Activated T-cell treated with anti-CD3 and anti-CD28 coated beads, Interleukin-2, amount 50 U/mL, for 4 hours (primary cell): Measurements from ENCODE around the gene ATP23. TPM values are rescaled to one million over a fixed set of nuclear protein-coding genes. Genes with fewer than 3 reads are reported as not detected.

ENCODE experiments used
- ATAC-seq, 2 donors: fragments of 200-7000 bp; cut with Tn5 transposase; one replicate each; pipeline ENCODE4 v1.10.0; 2021
- DNase-seq: peaks from one replicate; pipeline ENCODE4 v3.0.0-alpha.2; 2020
- H3K27me3 Mint-ChIP-seq: one replicate; pipeline ENCODE4 v1.8.0; 2021; ENCODE audit warnings: low read depth, mixed read lengths
- H3K36me3 Mint-ChIP-seq: one replicate; pipeline ENCODE4 v1.8.0; 2022; ENCODE audit warnings: mixed read lengths; ENCODE audit not compliant: insufficient read depth
- H3K4me1 Mint-ChIP-seq: one replicate; pipeline ENCODE4 v1.8.0; 2021; ENCODE audit warnings: low read depth, mixed read lengths
- H3K4me3 Mint-ChIP-seq: one replicate; pipeline ENCODE4 v1.8.0; 2021; ENCODE audit warnings: mild to moderate bottlenecking, moderate library complexity, mixed read lengths
- H3K9me3 Mint-ChIP-seq: one replicate; pipeline ENCODE4 v1.8.0; 2021; ENCODE audit warnings: mixed read lengths
- total RNA-seq, 3 donors: library from RNA; stranded (reverse); gene quantifications; one replicate each; pipeline ENCODE4 v1.2.1, GENCODE V29; 2021

Gene ATP23
- total RNA-seq, 3 donors from 2014 or later: 3.3 to 7.0 (median 5.9) TPM

DNA sequence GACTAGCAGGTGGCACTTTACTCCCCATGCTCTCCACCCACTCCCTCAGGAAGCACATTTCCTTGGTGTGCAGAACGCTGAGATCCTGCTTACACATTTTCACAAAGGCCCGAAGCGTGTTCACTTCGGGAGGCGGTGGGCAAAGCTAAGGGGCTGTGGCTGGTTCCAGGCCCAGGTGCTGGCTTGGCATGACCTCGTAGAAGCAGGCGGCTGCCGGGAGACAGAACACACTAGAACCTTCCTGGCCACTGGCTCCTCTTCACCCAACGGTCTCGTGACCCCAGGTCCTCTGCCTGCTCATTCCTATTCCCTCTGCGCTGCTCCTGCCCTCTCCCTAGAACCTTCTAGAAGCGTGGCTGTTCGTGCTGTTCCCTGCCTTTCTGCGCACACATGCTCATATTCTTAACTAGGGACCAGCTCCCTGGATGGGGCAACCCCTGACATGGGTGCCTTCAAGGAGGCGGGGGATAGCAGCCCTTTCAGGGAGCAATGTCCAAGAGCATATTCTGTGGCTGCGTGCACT is 43.3 kb downstream of the ATP23 start:
- Mint-ChIP-seq H3K36me3 (no peaks in the 10 kb centered on the region), H3K4me1 (no peaks in the 10 kb centered on the region), H3K27me3 (peaks cover 14% of the 10 kb centered on the region), H3K4me3 (no peak overlapping the region), H3K9me3 (no peaks in the 10 kb centered on the region)
- DNase-seq (no peak), ATAC-seq (no peak)

DNA sequence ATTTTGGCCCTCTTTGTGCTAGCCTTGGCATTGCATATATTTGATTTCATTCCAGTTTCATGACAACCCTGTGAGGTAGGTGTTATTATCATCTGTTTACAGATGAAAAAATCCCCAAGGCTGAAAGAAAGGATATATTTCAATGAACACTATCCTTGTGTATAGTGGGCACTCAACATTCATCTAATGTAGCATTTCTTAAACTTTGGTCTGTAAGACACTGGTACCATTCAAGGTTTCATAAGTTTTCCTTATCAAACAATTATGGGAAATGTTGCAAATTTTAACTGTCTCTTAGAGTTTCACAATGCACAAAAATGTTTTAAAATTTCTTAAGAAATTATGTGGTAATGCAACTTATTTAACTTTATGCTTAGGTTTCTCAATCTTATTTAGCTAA is 44.3 kb downstream of the ATP23 start:
- H3K4me1 Mint-ChIP-seq: no peaks in the 10 kb centered on the region
- peaks cover 8% of the 10 kb centered on the region for H3K27me3 Mint-ChIP-seq
- DNase-seq: no peak
- no peak overlapping the region for H3K4me3 Mint-ChIP-seq
- H3K9me3 Mint-ChIP-seq: no peaks in the 10 kb centered on the region
- ATAC-seq: no peak
- H3K36me3 Mint-ChIP-seq: no peaks in the 10 kb centered on the region

- Mint-ChIP-seq H3K4me3 (no peak overlapping the region), H3K36me3 (no peaks in the 10 kb centered on the region), H3K27me3 (peaks cover 3% of the 10 kb centered on the region), H3K9me3 (no peaks in the 10 kb centered on the region), H3K4me1 (no peaks in the 10 kb centered on the region)
- no peak for ATAC-seq
- DNase-seq: no peak
Measured at GRCh38 chr12:57989838-57990237, 48.5 kb downstream of the ATP23 start.

DNA sequence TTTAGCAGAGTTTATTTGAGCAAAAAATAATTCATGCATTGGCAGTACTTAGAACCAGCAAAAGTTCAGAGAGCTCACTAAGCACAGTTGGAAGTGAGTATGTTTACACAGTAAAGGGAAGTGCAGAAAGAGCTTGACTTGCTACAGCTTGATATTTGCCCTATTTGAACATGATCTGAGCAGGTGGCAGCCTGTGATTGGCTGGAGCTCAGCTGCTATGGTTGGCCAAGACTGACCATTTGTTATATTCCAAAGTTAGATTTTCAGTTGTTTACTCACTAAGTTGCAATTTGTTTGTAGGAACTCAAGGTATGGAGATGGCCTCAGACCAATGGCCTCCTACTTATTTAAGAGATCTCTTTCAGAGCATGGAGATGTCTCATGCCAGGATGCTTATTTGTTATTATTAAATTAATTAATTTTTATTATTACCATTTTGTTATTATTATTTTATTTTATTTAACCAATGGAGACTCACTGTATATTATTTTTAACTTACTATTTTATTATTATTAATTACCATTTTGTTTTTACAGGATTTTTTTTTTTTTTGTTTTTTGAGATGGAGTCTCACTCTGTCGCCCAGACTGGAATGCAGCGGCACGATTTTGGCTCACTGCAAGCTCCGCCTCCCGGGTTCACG is 49.0 kb downstream of the ATP23 start:
- no peaks in the 10 kb centered on the region for H3K4me1 Mint-ChIP-seq

GRCh38 chr12:57992001-57992400 is 50.6 kb downstream of the ATP23 start:
- ATAC-seq (no peak), DNase-seq (no peak)
- peaks cover 12% of the 10 kb centered on the region for H3K9me3 Mint-ChIP-seq
- no peaks in the 10 kb centered on the region for H3K36me3 Mint-ChIP-seq
- no peaks in the 10 kb centered on the region for H3K4me1 Mint-ChIP-seq
- H3K4me3 Mint-ChIP-seq: no peak overlapping the region
- peaks cover 2% of the 10 kb centered on the region for H3K27me3 Mint-ChIP-seq

More for the DNA sequence above, 49.0 kb downstream of the ATP23 start:
- no peaks in the 10 kb centered on the region for H3K9me3 Mint-ChIP-seq
- no peak for ATAC-seq
- H3K4me3 Mint-ChIP-seq: no peak overlapping the region
- DNase-seq: no peak
- peaks cover 3% of the 10 kb centered on the region for H3K27me3 Mint-ChIP-seq
- no peaks in the 10 kb centered on the region for H3K36me3 Mint-ChIP-seq

DNA sequence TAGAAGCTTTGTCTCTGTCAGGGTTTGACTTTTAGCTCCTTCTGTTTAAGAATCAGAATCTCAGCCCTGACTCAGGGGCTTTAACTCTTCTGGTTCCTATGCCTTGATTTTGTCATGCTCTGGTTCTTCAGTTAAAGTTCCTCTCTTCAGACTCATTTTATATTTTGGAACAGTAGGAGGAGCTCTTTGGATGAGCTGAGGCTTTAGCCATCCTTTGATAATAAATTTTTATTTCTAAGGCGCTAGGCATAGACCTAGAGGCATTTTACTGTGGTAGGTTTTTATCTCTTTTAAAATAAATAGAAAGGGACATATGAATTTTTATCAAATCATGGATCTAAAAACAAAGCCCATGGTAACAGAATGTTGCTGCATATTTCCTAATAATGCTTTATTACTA is 51.7 kb downstream of the ATP23 start:
- ATAC-seq (no peak), DNase-seq (no peak)
- H3K36me3 Mint-ChIP-seq: no peaks in the 10 kb centered on the region
- no peak overlapping the region for H3K4me3 Mint-ChIP-seq
- no peaks in the 10 kb centered on the region for H3K4me1 Mint-ChIP-seq
- H3K9me3 Mint-ChIP-seq: peaks cover 16% of the 10 kb centered on the region
- H3K27me3 Mint-ChIP-seq: peaks cover 2% of the 10 kb centered on the region

DNA sequence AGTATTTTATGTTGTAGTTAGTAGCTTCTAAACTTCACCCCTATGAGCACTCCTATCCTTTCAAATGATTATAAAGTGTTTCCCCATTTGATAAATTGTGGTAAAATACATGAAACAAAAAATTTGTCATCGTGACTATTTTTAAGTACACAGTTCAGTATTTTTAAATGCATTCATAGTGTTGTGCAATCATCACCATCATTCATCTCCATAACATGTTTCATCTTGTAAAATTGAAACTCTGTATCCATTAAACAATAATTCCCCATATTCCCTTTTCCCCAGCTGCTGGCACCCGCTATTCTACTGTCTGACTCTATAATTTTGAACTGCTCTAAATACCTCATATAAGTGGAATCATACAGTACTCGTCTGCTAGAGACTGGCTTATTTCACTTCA is 52.5 kb downstream of the ATP23 start:
- Mint-ChIP-seq H3K4me3 (no peak overlapping the region), H3K4me1 (no peaks in the 10 kb centered on the region), H3K36me3 (no peaks in the 10 kb centered on the region), H3K9me3 (peaks cover 16% of the 10 kb centered on the region), H3K27me3 (peaks cover 2% of the 10 kb centered on the region)
- DNase-seq: no peak
- no peak for ATAC-seq

DNA sequence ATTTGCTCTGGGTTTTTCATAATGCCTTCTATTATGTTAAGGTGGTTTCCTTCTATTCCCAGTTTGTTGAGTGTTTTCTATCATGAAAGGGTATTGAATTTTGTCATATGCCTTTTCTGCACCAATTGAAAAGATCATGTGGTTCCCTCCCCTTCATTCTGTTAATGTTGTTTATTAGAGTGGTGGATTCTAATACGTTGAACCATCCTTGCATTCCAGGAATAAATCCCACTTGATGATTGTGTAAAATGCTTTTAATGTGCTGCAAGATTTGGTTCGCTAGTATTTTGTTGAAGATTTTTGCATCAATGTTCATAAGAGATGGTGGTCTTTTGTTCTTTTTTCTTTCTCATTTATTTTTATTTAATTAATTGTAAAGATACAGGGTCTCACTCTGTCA is 55.2 kb downstream of the ATP23 start:
- Mint-ChIP-seq H3K27me3 (peaks cover 2% of the 10 kb centered on the region), H3K36me3 (no peaks in the 10 kb centered on the region)

DNA sequence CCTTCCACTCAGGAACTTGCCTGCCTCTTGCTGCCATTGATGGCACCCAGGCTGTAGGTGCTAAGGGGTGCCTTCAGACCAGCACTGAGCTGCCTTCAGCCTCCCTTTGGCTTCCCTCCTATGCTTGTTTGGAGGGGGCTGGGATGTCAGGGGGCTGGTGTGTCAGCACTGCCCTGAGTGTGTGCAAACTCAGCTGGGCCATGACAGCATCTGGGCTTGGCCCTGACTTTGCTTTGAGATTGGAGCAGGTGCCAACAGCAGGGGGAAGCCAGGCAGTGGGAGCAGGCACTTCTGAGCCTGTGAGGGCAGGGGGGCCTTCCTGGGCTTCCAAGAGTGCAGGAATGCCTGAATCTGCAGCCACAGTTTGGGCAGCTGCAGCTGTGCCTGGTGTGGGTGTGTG is 56.9 kb downstream of the ATP23 start:
- peaks cover 7% of the 10 kb centered on the region for H3K27me3 Mint-ChIP-seq
- H3K4me3 Mint-ChIP-seq: no peak overlapping the region
- ATAC-seq (no peak), DNase-seq (no peak)
- H3K4me1 Mint-ChIP-seq: no peaks in the 10 kb centered on the region
- no peaks in the 10 kb centered on the region for H3K36me3 Mint-ChIP-seq
- peaks cover 33% of the 10 kb centered on the region for H3K9me3 Mint-ChIP-seq

More for the DNA sequence above, 55.2 kb downstream of the ATP23 start:
- peaks cover 33% of the 10 kb centered on the region for H3K9me3 Mint-ChIP-seq
- ATAC-seq (no peak), DNase-seq (no peak)
- H3K4me3 Mint-ChIP-seq: no peak overlapping the region
- H3K4me1 Mint-ChIP-seq: no peaks in the 10 kb centered on the region

DNA sequence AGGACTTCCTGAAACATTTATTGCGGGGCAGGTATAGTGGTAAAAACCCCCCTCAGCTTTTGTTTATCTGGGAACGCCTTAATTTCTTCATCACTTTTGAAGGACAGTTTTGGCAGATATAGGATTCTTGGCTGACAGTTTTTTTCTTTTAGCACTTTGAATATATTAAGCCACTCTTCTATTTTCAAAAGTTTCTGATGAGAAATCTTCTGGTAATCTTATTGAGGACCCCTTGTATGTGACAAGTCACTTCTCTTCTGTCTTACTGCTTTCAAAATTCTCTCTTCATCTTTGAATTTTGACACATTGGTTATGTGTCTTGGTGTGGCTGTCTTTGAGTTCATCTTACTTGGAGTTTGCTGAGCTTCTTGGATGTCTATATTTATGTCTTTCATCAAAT is 59.1 kb downstream of the ATP23 start:
- peaks cover 14% of the 10 kb centered on the region for H3K27me3 Mint-ChIP-seq
- no peaks in the 10 kb centered on the region for H3K36me3 Mint-ChIP-seq
- DNase-seq: no peak

DNA sequence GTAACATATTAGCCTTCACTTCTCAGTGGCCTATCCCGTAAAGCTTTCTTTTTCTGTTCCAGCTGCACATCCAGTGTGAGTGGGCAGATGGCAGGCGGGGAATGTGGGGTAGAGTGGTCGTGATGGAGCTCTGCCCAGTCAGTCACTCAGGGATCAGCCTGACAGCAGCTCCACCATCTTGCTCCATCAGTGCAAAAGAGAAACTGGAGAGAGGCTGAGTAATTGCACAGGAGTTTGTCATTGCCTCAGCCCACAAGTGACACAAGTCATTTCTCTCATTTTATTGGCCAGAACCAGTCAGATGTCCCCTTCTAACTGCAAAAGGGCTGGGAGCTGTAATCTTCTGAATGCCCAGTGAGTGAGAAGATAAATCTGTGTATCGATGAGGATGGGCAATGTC is 66.5 kb downstream of the ATP23 start:
- H3K4me3 Mint-ChIP-seq: no peak overlapping the region
- H3K36me3 Mint-ChIP-seq: no peaks in the 10 kb centered on the region
- peaks cover 7% of the 10 kb centered on the region for H3K27me3 Mint-ChIP-seq
- H3K9me3 Mint-ChIP-seq: no peaks in the 10 kb centered on the region
- no peak for DNase-seq
- no peaks in the 10 kb centered on the region for H3K4me1 Mint-ChIP-seq
- ATAC-seq: peak; percentile 58 to 73

More for the DNA sequence above, 59.1 kb downstream of the ATP23 start:
- Mint-ChIP-seq H3K4me1 (no peaks in the 10 kb centered on the region), H3K9me3 (peaks cover 33% of the 10 kb centered on the region), H3K4me3 (no peak overlapping the region)
- no peak for ATAC-seq

DNA sequence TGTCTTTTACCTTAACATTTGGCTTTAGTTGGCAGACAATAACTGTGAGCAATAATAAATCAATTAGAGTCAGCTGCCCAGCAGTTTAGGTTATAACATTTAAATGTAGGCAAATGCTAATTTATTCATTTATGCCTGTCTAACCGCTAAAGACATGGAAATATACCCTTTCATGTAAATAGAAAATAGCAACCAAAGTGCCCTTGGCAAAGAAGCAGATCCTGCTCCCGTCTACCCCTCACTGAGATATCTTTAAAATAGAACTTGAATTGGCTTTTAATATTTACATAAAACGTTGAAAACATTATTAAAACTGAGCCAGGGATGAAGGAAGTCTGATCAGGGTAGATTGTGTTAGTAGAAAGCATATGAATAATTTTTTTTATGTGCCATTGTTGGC is 67.3 kb downstream of the ATP23 start:
- H3K36me3 Mint-ChIP-seq: no peaks in the 10 kb centered on the region
- H3K4me3 Mint-ChIP-seq: no peak overlapping the region
- H3K27me3 Mint-ChIP-seq: peaks cover 7% of the 10 kb centered on the region
- DNase-seq (no peak), ATAC-seq (no peak)
- no peaks in the 10 kb centered on the region for H3K9me3 Mint-ChIP-seq
- H3K4me1 Mint-ChIP-seq: no peaks in the 10 kb centered on the region

Other genes starting within 250 kb of the ATP23 start
- gene OS9, start 247.4 kb upstream of the ATP23 start, total RNA-seq: 100 to 1,000 TPM in 2 of 3 donors, 10 to 100 TPM in 1; 86.4 to 108 (median 101) TPM
- 10 to 100 TPM; 24.4 to 28.1 (median 25.8) TPM for gene AGAP2, start 202.8 kb upstream of the ATP23 start, total RNA-seq
- gene TSPAN31, start 196.5 kb upstream of the ATP23 start, total RNA-seq: 10 to 100 TPM; 11.5 to 14.9 (median 14.0) TPM
- gene CDK4, start 189.3 kb upstream of the ATP23 start, total RNA-seq: 100 to 1,000 TPM; 347 to 382 (median 378) TPM
- gene MARCHF9, start 186.5 kb upstream of the ATP23 start, total RNA-seq: 10 to 100 TPM; 15.7 to 17.6 (median 17.3) TPM
- 10 to 100 TPM; 18.4 to 19.6 (median 19.5) TPM for gene CYP27B1, start 174.5 kb upstream of the ATP23 start, total RNA-seq
- 100 to 1,000 TPM in 2 of 3 donors, 10 to 100 TPM in 1; 98.5 to 105 (median 104) TPM for gene METTL1, start 169.5 kb upstream of the ATP23 start, total RNA-seq
- 1 to 10 TPM; 1.6 to 4.9 (median 2.0) TPM for gene EEF1AKMT3, start 169.0 kb upstream of the ATP23 start, total RNA-seq
- 10 to 100 TPM; 65.0 to 78.5 (median 74.5) TPM for gene TSFM, start 158.8 kb upstream of the ATP23 start, total RNA-seq
- gene AVIL, start 122.8 kb upstream of the ATP23 start, total RNA-seq: under 1 TPM; 0.16 to 0.86 (median 0.24) TPM
- gene CTDSP2, start 94.8 kb upstream of the ATP23 start, total RNA-seq: 10 to 100 TPM; 30.9 to 41.7 (median 35.3) TPM